A673 (cell line): ENCODE measurements around the gene VPS11. TPM values are rescaled to one million over a fixed set of nuclear protein-coding genes. Genes with fewer than 3 reads are reported as not detected.

ENCODE experiments used
- BruUV-seq: library from RNA; stranded (reverse); fragments of 400-500 nt; replicated peaks from 2 replicates; lab custom pipeline; 2021; lab: Mats Ljungman, UMichigan
- CTCF ChIA-PET: fragments of 300-600 bp; sonication (Branson Sonifier 250); formaldehyde crosslinking; loops from one replicate; lab custom pipeline; 2022; ENCODE audit warnings: antibody characterized with exemption; lab: Charles Lee
- POLR2A ChIA-PET: fragments of 300-600 bp; sonication (Branson Sonifier 250); formaldehyde crosslinking; loops from one replicate; lab custom pipeline; 2022; ENCODE audit warnings: antibody characterized with exemption; ENCODE audit not compliant: low non-redundant PET; lab: Charles Lee
- DNase-seq: peaks from one replicate; pipeline ENCODE4 v3.0.0-alpha.2; 2015; ENCODE audit warnings: low spot score
- H3K27ac ChIP-seq: fragments of 200-600 bp; sonication (generic); 2 replicates; pipeline ENCODE4 v1.5.1; 2016; ENCODE audit warnings: mixed run types, low read depth, mild to moderate bottlenecking, mixed read lengths, antibody characterized with exemption, low read length; ENCODE audit not compliant: poor library complexity, severe bottlenecking
- H3K27me3 ChIP-seq: fragments of 200-600 bp; sonication (generic); replicated peaks from 2 replicates; pipeline ENCODE4 v1.6.1; 2017; ENCODE audit warnings: mixed run types, low read depth, mild to moderate bottlenecking, mixed read lengths, antibody characterized with exemption, low read length; ENCODE audit not compliant: insufficient read depth, poor library complexity
- H3K36me3 ChIP-seq: fragments of 200-600 bp; sonication (generic); 2 replicates; pipeline ENCODE4 v1.6.1; 2016; ENCODE audit warnings: mixed run types, mild to moderate bottlenecking, mixed read lengths, antibody characterized with exemption, low read length; ENCODE audit not compliant: insufficient read depth, poor library complexity, severe bottlenecking
- H3K4me1 ChIP-seq: fragments of 200-600 bp; sonication (generic); 2 replicates; pipeline ENCODE4 v1.6.1; 2017; ENCODE audit warnings: mixed run types, mild to moderate bottlenecking, mixed read lengths, antibody characterized with exemption, low read length; ENCODE audit not compliant: insufficient read depth, poor library complexity, severe bottlenecking
- H3K4me3 ChIP-seq: fragments of 200-600 bp; sonication (generic); 2 replicates; pipeline ENCODE4 v1.5.1; 2016; ENCODE audit warnings: low read depth, mixed run types, mild to moderate bottlenecking, mixed read lengths, low read length; ENCODE audit not compliant: poor library complexity, severe bottlenecking
- H3K9me3 ChIP-seq: fragments of 200-600 bp; sonication (generic); 2 replicates; pipeline ENCODE4 v1.6.1; 2016; ENCODE audit warnings: mixed run types, low read depth, mild to moderate bottlenecking, mixed read lengths, antibody characterized with exemption, low read length; ENCODE audit not compliant: poor library complexity, severe bottlenecking
- EZH2 ChIP-seq: fragments of 200-600 bp; sonication (generic); IDR thresholded peaks from 2 replicates; pipeline ENCODE4 v1.6.1; 2017; ENCODE audit warnings: borderline replicate concordance, low read depth, mild to moderate bottlenecking, mixed read lengths, antibody characterized with exemption, low read length; ENCODE audit not compliant: poor library complexity, severe bottlenecking
- intact Hi-C: fragments of 100-400 bp; cut with micrococcal nuclease; formaldehyde crosslinking; loops from one replicate; pipeline ENCODE4 v1.10.0; 2022; ENCODE audit not compliant: unreplicated experiment
- total RNA-seq: library from RNA; stranded (reverse); gene quantifications from 2 replicates; pipeline ENCODE4 v1.2.3, GENCODE V29; 2021
- TF ChIP-seq, protein P1 (sequence below): fragments of 300-800, 200-600 bp; sonication (generic); conservative IDR thresholded peaks from 2 replicates; pipeline ENCODE4 v1.5.1; 2017; ENCODE audit warnings: low read depth, mild to moderate bottlenecking, antibody characterized with exemption, low read length, moderate library complexity, mixed read lengths

Gene VPS11
- total RNA-seq, 1 experiment from 2014 or later: 26.7 TPM

DNA sequence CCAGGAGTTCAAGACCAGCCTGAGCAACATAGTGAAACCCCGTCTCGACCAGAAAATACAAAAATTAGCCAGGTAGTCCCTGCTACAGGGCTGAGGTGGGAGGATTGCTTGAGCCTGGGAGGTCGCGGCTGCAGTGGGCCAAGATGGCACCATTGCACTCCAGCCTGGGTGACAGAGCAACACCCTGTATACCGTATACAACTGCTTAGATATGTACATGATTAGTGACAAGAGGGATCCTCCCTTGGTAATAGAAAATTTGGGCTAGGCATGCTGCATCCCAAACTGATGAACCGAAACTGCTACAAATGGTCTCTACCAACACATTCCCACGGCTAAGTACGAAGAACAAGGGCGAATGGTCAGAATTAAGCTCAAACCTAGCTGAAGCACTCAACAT is 24.7 kb upstream of the VPS11 start:
- DNase-seq: no peak
- intact Hi-C loops: no loop called here
- no peaks in the 10 kb centered on the region for H3K4me1 ChIP-seq
- ChIA-PET CTCF (no interaction called here), POLR2A (no interaction called here)
- H3K27me3 ChIP-seq: no peaks in the 10 kb centered on the region
- TF ChIP-seq EZH2: no peak
- TF ChIP-seq, protein P1, sequence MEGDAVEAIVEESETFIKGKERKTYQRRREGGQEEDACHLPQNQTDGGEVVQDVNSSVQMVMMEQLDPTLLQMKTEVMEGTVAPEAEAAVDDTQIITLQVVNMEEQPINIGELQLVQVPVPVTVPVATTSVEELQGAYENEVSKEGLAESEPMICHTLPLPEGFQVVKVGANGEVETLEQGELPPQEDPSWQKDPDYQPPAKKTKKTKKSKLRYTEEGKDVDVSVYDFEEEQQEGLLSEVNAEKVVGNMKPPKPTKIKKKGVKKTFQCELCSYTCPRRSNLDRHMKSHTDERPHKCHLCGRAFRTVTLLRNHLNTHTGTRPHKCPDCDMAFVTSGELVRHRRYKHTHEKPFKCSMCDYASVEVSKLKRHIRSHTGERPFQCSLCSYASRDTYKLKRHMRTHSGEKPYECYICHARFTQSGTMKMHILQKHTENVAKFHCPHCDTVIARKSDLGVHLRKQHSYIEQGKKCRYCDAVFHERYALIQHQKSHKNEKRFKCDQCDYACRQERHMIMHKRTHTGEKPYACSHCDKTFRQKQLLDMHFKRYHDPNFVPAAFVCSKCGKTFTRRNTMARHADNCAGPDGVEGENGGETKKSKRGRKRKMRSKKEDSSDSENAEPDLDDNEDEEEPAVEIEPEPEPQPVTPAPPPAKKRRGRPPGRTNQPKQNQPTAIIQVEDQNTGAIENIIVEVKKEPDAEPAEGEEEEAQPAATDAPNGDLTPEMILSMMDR: no peak
- H3K4me3 ChIP-seq: no peak overlapping the region
- no TSS peak for BruUV-seq
- H3K9me3 ChIP-seq: no peaks in the 10 kb centered on the region
- peaks cover 32% of the 10 kb centered on the region for H3K36me3 ChIP-seq
- H3K27ac ChIP-seq: no peak overlapping the region

DNA sequence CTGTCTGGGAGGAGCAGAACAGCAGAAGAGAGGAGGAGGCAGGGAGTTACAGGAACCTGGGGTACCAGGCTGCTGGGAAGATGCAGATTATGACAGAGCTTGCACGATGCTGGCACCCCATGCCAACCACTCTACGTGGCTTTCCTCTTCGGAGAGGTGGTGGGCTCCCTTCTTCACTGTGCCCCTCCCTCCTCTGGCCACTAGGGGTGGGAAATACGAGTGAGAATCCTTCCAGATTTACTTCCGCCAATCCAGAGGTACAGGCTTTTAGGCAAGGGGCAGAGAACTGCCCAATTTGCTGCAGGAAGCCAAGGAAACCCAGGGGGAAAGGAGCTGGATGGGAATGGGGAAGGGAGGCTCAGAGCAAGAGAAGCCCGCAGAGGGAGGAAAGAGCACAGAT is 22.9 kb upstream of the VPS11 start:
- ChIA-PET POLR2A (no interaction called here), CTCF (no interaction called here)
- Histone ChIP-seq H3K36me3 (peaks cover 50% of the 10 kb centered on the region), H3K9me3 (no peaks in the 10 kb centered on the region), H3K27ac (no peak overlapping the region), H3K4me1 (no peaks in the 10 kb centered on the region), H3K27me3 (no peaks in the 10 kb centered on the region), H3K4me3 (no peak overlapping the region)
- DNase-seq: no peak
- BruUV-seq: no TSS peak
- intact Hi-C loops: no loop called here
- TF ChIP-seq EZH2: no peak
- TF ChIP-seq, protein P1: peak; percentile 39

DNA sequence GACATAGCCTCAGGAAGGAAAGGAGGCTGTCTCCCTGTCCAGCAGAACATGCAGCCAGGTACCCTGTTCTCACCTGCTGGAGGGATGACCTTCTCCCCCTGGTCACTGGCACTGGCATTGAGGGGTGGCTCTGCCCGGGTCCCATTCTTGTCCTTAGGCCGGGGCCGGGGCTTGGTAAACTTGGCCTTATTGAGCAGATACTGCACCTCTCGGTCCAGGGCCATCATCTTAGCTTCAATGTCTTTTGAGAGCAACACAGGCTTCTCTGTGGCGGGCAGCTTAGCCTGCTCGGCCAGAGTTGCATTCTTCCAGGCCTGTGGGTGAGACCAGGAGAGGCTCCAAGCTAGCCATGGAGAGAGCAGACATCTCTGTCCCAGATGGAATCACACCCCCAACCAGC is 21.1 kb upstream of the VPS11 start:
- intact Hi-C loops: no loop called here
- H3K27ac ChIP-seq: no peak overlapping the region
- BruUV-seq: no TSS peak
- no peaks in the 10 kb centered on the region for H3K9me3 ChIP-seq
- no peak overlapping the region for H3K4me3 ChIP-seq
- no peaks in the 10 kb centered on the region for H3K27me3 ChIP-seq
- POLR2A ChIA-PET: interaction anchor here (0.6 kb wide), 1 partner anchor 9 kb away, joined by 3 read pairs; no protein-coding TSS in a partner anchor
- no peak for TF ChIP-seq EZH2
- TF ChIP-seq, protein P1: no peak
- no peak for DNase-seq
- H3K36me3 ChIP-seq: peaks cover 68% of the 10 kb centered on the region
- CTCF ChIA-PET: no interaction called here
- H3K4me1 ChIP-seq: no peaks in the 10 kb centered on the region
